ENCODE data around the gene PIGU.
"Not testable (repeated sequence)": the region's sequence is repeated elsewhere in the genome, so short reads cannot be mapped to it uniquely, and the experiment has no call there.

The PIGU gene, protein sequence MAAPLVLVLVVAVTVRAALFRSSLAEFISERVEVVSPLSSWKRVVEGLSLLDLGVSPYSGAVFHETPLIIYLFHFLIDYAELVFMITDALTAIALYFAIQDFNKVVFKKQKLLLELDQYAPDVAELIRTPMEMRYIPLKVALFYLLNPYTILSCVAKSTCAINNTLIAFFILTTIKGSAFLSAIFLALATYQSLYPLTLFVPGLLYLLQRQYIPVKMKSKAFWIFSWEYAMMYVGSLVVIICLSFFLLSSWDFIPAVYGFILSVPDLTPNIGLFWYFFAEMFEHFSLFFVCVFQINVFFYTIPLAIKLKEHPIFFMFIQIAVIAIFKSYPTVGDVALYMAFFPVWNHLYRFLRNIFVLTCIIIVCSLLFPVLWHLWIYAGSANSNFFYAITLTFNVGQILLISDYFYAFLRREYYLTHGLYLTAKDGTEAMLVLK

DNA sequence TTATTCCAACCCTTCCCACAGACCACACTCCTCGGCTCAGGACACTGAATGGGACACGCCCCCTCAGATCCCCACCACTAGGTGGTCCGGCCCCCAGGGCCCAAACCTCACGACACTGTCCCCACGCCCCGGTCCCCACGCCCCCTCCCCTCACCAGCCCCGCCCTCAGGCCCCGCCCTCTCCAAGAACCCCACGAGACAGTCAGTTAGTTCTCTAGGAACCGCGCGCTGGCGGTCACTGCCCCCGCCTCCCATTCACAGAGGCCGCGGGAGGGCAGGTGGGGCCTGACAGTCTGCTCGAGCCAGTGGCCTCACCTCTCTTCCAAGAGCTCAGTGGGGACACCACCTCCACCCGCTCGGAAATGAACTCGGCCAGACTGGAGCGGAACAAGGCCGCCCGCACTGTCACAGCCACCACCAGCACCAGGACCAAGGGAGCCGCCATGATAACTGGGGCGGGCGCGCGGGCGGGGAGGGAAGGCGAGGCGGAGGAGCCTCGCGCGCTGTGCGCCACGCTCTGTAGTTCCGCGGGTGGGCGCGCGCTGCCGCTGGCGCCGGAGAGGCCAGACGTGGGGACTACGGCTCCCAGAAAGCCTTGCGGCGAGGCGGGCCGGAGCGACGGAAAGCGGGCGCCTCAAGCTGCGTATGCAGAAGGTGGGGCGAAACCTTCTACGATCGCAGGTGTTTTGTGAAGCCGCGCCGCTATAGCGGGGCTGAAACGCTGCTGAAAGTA is at the start of gene PIGU:
Gene PIGU (minus strand): TSS at position 451 of the 732 bp plus-strand sequence. CDS start 7 bp downstream, at position 444.
- DNase-seq: peak; percentile 95

DNA sequence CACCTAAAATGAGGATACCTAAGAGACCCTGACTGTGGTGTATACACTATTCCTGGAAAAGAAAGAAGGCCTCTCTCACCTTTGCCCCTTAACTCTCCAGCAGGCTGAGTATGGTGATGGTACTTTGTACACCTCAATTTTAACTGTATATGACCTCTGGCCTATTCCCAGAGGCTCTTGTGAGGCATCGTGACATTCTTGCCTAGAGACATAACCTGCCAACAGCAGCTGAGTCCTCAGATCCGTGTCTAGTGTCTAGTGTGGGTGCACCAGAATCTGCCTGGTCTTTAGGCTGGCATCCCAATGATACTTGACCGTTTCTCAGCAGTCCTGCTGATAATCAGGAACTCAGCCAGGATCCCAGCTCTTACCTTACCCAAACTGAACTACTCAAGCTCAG is 47.3 kb upstream of the PIGU start:
- no peak for DNase-seq

DNA sequence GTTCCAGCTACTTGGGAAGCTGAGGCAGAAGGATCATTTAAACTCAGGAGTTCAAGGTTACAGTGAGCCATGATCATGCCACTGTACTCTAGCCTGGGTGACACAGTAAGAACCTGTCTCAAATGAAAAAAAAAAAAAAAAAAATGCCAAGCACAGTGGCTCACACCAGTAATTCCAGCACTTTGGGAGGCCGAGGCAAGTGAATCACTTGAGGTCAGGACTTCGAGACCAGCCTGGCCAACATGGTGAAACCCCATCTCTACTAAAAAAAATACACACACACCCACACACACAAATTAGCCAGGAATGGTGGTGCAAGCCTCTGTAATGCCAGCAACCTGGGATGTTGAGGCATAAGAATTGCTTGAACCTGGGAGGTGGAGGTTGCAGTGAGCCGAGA is 45.7 kb upstream of the PIGU start:
- DNase-seq: not testable (repeated sequence)

DNA sequence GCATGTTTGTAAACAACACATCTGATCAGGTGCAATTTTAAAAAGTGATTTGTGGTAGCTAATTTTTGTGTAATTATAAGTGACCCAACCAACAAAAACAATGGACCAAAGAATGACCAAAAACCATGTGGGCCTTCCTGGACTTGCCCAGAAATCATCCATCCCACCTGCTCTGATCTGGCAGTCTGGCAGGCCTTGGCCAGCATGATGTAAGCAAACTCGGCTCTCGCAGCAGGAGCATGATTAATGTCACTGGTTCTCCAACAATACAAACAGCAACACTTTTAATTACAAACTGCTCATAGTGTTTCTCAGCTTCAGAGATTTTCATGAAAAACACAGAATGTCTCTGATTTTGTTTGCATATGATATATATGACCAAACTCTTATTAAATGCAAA is 43.4 kb upstream of the PIGU start:
- no peak for DNase-seq

DNA sequence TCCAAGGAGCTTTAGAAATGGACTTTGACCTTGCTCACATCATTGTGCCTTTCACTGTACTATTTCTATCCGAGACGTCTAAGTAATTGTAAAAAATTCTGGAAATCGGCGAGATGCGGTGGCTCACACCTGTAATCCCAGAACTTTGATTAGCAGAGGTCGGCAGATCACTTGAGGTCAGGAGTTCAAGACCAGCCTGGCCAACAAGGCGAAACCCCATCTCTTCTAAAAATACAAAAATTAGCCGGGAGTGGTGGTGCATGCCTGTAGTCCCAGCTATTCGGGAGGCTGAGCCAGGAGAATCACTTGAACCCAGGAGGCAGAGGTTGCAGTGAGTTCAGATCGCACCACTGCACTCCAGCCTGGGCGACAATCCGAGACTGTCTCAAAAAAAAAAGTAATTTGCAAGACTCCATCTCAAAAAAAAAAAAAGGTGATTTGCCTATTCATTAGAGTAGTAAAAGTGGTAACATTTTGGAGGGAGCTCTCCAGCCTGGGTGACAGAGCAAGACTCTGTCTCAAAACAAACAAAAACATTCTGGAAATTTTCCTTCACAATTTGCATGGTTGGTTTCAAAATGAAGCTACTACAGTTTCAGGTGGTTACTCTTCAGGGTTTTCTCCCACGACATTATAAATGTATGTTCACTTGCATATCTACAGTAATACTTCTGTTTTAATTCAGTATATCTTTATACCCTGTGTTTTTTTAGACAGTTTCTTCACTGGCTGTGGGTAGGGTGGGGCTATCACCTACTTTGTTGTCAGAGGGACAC is 42.5 kb upstream of the PIGU start:
- not testable (repeated sequence) for DNase-seq

DNA sequence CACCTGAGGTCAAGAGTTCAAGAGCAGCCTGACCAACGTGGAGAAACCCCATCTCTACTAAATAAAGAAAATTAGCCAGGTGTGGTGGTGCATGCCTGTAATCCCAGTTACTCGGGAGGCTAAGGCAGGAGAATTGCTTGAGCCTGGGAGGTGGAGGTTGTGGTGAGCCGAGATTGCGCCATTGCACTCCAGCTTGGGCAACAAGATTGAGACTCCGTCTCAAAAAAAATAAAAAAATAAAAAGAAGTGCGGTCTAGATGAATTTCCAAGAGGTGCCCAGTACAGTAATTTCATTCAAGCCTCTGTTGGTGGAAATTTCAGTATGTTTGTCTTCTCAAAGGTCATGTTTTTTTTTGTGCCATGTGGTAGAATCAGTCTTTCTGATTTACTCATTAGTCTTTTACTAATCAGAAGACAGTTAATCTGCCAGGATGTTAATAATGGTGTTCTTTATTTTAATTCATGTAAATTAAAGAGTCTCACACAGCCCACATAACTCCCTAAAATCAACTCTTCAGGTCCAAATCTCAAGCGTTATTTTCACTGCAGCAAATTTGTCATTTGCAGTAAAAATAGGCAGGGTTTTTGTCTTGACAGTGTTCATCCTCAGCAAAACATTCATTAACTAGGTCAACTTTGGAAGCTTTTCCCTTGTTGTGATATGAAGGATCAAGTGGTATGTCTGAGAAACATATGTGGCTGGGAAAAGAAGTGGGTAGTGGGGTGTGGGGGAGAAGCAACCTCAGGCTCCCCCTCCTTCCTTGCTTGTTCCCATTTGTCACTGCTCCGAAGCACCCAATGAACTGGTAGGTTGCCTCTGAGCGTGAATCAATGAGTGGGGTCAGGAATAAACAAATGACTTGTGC is 40.6 kb upstream of the PIGU start:
- DNase-seq: no peak

DNA sequence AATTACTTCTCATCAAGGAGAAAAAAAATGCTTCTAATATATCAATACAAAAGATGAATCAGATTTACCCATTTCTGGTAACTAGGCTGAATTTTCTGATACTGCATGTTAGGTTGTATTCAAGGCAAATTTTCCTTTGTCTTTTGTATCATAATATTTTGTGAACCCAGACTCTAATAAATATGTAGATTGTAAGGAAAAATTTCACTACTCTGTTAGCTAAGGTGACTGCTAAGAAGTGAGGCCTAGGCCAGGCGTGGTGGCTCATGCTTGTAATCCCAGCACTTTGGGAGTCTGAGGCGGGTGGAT is 40.0 kb upstream of the PIGU start:
- no peak for DNase-seq

DNA sequence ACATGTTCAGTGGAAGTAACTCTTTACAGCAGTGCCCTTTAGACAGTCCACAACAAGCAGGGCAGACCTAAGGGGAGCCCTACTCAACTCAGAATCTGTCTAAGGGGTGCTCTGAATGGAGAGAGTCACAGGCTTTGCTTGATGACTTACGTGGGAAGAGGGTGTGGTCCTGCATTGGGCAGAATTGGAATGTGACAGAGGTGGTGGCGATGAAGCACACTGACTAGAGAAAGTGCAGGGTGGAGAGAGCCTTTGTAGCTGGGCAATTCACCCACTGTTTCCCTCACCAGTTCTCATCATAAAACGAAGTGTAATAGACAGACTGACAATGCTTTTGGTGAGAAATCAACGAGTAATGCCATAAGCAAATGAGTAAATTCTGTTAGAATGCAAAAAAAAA is 38.5 kb upstream of the PIGU start:
- no peak for DNase-seq

DNA sequence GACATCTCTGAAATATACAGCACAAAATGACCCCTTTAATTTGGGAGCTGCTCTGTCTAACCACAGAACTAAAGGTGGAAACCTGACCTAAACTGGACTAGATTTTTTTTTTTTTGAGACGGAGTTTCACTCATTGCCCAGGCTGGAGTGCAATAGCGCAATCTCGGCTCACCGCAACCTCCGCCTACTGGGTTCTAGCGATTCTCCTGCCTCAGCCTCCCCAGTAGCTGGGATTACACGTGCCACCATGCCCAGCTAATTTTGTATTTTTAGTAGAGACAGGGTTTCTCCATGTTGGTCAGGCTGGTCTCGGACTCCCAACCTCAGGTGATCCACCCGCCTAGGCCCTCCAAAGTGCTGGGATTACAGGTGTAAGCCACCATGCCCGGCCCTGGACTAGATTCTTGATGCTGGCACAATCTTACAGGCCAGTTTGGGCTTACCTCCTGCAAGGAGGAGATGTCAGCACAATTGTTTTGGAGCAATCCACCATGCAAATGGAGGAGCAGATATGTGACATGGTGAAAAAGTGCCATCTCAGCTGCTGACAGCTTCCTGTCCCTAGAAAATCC is 37.1 kb upstream of the PIGU start:
- not testable (repeated sequence) for DNase-seq

DNA sequence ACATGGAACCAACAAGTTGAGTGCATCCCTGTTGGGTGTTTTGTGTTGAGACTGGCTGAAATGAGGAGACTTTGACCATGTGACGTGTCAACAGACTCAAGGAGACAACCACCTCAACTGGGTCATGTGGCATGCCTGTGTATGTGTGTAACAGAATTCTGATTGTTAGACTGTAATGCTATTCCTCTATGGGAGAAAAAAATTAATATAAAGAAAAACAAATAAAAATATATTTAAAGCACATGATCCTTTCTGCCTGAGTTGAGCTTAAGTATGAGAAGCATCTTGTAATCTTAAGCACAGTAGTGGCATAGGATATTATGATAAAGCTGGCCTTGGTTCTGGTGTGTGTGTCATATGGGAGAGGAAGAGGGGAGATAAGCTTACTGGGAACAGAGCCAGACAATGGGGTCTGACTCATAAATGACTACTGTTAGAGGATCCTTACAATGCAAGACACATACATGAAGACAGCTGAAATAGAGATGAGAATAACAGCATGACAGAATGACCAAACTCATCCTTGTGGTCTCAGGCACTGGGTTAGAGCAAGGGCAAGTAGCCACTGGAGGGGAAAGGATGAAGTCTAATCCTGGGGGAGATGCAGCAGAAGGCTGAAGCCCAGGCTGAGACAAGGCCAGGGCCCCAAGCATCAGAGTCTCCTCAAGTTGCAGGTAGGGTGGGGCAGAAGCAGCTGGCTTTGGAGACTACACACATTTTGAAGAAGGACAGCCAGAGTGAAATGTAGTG is 36.5 kb upstream of the PIGU start:
- no peak for DNase-seq

DNA sequence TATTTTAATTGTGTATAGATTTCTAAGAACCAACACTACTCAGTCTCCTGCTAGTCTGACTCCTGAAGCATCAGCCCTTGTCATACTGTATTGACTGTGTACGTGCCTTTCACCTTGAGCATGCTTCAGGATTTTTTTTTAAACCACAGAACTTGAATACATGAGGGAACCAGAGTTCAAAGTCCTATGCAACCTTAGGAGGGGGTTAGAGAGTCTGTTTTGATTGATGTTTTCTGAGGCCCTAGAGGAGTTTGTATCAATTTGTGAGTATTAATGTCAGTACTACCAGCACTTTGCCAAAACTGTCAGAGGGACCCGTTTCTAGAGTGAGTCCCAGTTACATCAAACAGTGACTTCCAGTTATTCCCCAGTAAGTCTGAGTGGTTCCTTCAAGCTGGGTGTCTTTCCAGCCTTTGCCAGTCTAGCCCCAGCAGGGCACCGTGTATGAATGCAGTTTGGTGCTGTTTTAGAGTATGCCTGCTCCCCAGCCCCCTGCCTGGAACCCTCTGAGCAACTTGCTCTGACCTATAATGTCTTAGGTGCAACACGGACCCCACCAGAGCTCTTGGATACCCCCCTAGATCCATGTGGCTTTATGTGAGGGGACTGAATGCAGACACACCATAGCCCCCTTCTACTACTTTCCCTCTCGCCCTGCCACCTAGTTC is 35.8 kb upstream of the PIGU start:
- no peak for DNase-seq

DNA sequence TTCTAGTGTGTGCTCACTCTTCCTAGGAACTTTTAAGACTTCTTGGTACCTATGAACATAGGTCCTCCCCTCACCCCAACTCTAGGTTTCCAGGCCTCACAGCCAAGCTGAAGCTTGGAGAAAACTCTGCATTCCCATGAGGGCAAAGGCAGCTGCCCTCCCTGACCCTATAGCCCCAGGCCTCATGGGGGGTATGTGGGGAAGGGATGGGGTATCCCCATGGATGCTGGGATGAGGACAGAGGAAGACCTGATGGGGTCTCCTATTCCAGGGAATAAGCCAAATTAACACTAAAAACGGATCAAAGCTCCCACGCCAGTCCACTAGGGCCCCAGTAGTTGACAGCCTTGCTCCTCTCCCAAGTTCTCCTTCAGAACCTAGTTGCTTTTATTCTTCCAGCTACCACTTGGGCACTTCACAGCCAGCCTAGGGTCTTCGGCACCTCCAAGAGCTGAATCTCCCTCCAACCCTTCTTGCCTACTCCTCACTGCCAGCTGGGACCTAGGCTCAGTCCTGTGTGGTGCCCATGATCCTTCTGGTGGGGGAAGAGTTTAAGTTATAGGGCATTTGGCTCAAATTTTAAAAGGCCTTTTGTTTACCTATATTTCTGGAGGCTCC is 35.0 kb upstream of the PIGU start:
- no peak for DNase-seq

DNA sequence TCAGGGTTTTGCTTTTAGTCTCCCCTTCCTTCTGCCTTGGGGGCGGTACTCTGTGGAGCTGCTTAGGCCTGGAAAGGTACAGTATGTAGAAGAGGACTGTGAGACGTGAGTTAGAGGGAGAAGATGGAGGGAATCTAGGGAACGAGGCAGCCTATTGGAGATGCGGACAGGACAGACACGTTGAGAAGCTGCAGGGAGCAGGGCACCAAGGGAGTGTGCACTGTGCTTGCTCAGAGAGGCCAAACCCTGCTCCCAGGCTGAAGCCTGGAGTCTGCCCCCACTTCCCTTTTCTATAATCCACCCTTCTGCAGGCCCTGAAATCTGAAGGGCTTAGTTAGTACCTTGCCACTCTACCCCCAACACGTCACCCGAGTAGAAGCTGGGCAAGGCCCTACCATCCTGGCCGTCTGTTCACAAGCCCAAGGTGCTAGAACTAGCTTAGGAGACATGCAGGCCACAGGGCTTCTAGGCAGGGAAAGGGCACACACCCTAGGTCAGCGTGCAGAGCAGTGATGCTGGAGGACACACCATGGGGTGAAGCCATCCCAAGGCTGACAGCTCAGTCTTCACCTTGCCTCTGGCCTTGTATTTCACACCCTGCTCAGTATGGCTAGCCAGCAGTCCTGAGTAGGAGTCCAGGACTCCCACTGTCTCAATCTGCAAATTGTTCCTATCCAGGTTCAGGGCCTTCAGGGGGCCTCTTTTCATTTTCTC is 34.1 kb upstream of the PIGU start:
- DNase-seq: no peak

DNA sequence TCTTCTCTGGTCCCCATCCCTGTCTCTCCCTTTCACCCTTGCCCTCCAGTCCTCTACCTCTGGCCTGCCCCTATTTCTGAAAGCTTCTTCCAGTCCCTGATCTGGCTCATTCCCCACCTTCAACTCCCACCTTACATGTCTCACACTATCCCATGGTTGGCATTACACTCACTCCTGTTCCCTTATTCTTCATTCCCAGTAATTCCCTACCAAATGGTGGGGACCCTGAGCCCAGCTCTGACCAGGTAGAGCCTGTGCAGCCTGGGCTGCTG is 33.6 kb upstream of the PIGU start:
- DNase-seq: no peak

DNA sequence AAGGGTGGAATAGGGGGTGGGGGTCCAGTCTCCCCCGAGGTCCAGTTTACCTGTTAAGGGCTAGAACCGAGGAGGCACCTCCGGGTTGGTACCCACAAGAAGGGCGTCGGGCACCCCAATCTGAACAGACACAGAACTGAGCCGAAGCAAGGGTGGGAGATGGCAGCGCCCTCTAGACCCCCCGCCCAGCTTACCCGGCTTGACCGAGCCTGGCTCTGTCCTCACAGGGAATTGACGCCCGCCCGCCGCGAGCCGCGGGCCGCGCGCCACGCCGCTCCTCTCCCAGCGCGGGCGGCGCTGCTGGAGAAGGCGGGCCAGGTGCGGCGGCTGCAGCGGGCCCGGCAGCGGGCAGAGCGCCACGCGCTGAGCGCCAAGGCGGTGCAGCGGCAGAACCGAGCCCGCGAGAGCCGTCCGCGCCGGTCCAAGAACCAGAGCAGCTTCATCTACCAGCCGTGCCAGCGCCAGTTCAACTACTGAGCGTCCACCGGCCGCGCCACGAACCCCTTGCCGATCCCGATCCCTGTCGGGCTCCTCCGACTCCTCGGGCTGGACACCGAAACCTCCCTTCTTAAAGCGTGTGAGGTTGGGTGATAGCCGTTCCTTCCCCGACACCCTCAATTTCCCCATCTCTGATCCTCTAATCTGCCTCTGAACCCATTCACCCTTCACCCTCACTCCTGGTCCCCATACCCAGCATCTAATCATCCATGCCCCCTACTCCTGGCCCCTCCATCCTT is 33.1 kb upstream of the PIGU start:
- no peak for DNase-seq

DNA sequence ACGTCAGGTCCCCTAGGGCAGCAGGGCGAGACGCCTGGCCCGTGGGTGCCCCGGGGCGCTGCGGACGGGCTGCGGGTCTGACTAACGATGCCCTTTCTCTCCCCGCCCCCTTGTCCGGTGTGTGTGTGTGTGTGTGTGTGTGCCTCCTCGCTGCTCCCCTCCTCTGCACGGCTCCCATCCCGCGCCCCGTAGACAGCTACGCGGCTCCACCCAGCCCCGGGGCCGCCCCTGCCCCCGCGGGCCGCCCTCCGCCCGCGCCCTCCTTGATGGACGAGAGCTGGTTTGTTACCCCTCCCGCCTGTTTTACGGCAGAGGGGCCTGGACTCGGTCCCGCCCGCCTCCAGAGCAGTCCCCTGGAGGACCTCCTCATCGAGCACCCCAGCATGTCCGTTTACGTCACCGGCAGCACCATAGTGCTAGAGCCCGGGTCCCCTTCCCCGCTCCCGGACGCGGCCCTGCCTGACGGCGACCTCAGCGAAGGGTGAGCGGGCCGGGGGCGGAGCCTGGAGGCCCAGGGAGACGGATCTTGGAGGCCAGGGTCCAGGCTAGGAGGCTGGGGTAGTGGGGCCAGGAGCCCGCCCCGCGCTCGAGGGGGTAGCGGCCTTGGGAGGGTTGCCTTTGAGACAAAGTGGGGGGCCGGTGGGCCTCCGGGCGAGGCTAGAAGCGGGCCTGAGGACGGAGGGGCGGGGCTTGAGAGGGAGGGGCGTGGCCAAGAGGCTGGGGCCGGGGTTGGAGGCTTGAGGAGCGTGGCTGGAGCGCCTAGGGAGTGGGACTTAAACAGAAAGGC is 32.3 kb upstream of the PIGU start:
- peak; percentile 68 for DNase-seq

DNA sequence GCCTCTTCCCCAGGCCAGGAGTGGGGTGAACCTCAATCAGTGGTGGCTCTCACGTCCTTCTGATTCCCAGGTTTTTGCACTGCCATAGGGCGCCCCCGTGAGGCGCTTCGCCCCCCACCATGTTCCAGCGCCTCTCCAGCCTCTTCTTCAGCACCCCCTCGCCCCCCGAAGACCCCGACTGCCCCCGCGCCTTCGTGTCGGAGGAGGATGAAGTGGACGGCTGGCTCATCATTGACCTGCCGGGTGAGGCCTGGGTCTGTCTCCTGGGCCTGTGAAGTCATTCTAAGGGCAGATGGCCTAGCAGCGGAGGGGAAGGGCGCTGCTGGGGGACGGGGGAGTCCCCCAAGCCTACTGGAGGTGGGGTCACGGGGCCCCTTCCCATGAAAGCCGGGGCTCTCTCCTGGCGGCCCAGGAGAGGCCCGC is 31.7 kb upstream of the PIGU start:
- peak; percentile 43 for DNase-seq
